DMS 273 (cell line): ENCODE results near the gene PITPNM3.

Source experiments
- DNase-seq: peaks from one replicate; lab custom pipeline; 2025; ENCODE audit not compliant: unreplicated experiment; lab: John Stamatoyannopoulos, UW

The PITPNM3 gene

GRCh38 chr17:6465206-6466003 is 91.0 kb downstream of the PITPNM3 start:
- no peak for DNase-seq

- DNase-seq: no peak
These were observed 91.8 kb downstream of the PITPNM3 start for GRCh38 chr17:6464446-6465041.

- DNase-seq: no peak
These were observed 92.5 kb downstream of the PITPNM3 start for GRCh38 chr17:6463616-6464445.

- no peak for DNase-seq
These were observed 93.7 kb downstream of the PITPNM3 start for GRCh38 chr17:6462692-6463091.

- peak; percentile 3 for DNase-seq
These were observed 94.4 kb downstream of the PITPNM3 start for GRCh38 chr17:6461792-6462524.

- DNase-seq: no peak
These were observed 95.1 kb downstream of the PITPNM3 start for GRCh38 chr17:6461246-6461645.

GRCh38 chr17:6460531-6461161 is 95.7 kb downstream of the PITPNM3 start:
- no peak for DNase-seq

GRCh38 chr17:6458460-6458950 is 97.8 kb downstream of the PITPNM3 start:
- DNase-seq: no peak

GRCh38 chr17:6457688-6458459 is 98.5 kb downstream of the PITPNM3 start:
- no peak for DNase-seq

- no peak for DNase-seq
These were observed 99.3 kb downstream of the PITPNM3 start for GRCh38 chr17:6456914-6457687.

- no peak for DNase-seq
These were observed 100.0 kb downstream of the PITPNM3 start for GRCh38 chr17:6456321-6456720.

- no peak for DNase-seq
These were observed 101.0 kb downstream of the PITPNM3 start for GRCh38 chr17:6455321-6455705.

GRCh38 chr17:6454495-6455320 is 101.6 kb downstream of the PITPNM3 start:
- no peak for DNase-seq

- peak; percentile 4 for DNase-seq
These were observed 102.9 kb downstream of the PITPNM3 start for GRCh38 chr17:6453279-6454024.

- DNase-seq: no peak
These were observed 103.7 kb downstream of the PITPNM3 start for GRCh38 chr17:6452471-6453266.
